Mesothelial cell of epicardium (in vitro differentiated cells): ENCODE data around the gene FAM98B. TPM values are rescaled to one million over a fixed set of nuclear protein-coding genes. Genes with fewer than 3 reads are reported as not detected.

Experiments
- DNase-seq, 2 experiments: peaks; one replicate each; pipeline ENCODE4 v3.0.0; 2021; ENCODE audit warnings: low spot score in 2 of 2; ENCODE audit not compliant: unreplicated experiment in 2 of 2
- H3K27ac Mint-ChIP-seq: 2 replicates; pipeline ENCODE4 v1.8.0; 2021; ENCODE audit warnings: mixed read lengths
- H3K27me3 Mint-ChIP-seq: 2 replicates; pipeline ENCODE4 v1.8.0; 2021; ENCODE audit warnings: low read depth, mixed read lengths
- H3K36me3 Mint-ChIP-seq: 2 replicates; pipeline ENCODE4 v1.8.0; 2021; ENCODE audit warnings: mixed read lengths
- H3K4me1 Mint-ChIP-seq: 2 replicates; pipeline ENCODE4 v1.8.0; 2021; ENCODE audit warnings: mixed read lengths
- H3K4me3 Mint-ChIP-seq: 2 replicates; pipeline ENCODE4 v1.8.0; 2021; ENCODE audit warnings: mild to moderate bottlenecking, moderate library complexity, mixed read lengths
- H3K9me3 Mint-ChIP-seq: 2 replicates; pipeline ENCODE4 v1.8.0; 2021; ENCODE audit warnings: mixed read lengths
- total RNA-seq: library from RNA; stranded (reverse); gene quantifications from 3 replicates; pipeline ENCODE4 v1.2.1, GENCODE V29; 2021
- TF ChIP-seq, protein P1 (sequence below): fragments of 200-600 bp; sonication (generic); IDR thresholded peaks from one replicate; pipeline ENCODE4 v1.5.0; 2021; ENCODE audit warnings: antibody characterized with exemption; ENCODE audit not compliant: unreplicated experiment

The FAM98B gene
- total RNA-seq, 1 donor from 2014 or later: 31.6 TPM

DNA sequence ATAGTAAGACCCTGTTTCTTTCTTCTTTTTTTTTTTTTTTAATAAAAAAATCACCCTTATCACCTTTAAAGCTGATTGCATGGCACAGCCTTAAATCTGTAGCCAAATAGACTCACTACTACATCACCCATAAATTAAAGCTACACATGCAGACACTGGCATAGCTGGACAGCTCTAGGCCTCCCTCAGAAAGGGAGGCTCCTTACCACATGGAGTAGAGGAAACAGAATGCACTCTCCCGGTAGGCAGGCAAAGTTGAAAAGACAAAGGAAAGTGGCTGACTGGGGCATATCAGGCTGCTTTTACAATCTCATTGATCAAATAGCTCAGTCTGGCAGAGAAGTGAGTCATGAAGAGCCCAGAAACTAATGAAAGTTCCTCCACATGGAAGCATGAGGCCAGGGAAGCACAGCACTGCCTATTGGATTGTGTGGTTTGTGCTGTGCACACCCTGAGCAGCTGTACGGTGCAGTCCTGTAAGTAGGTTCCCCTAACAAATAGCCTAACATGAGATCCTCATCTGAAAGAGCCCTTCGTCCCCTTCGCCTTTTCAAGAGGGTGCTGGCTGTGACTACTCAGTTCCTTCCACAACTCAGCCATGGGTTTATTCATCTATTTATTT lies 32.7 kb upstream of the FAM98B start:
- peaks cover 23% of the 10 kb centered on the region for H3K27me3 Mint-ChIP-seq
- H3K4me3 Mint-ChIP-seq: no peak overlapping the region
- H3K36me3 Mint-ChIP-seq: no peaks in the 10 kb centered on the region
- TF ChIP-seq, protein P1, sequence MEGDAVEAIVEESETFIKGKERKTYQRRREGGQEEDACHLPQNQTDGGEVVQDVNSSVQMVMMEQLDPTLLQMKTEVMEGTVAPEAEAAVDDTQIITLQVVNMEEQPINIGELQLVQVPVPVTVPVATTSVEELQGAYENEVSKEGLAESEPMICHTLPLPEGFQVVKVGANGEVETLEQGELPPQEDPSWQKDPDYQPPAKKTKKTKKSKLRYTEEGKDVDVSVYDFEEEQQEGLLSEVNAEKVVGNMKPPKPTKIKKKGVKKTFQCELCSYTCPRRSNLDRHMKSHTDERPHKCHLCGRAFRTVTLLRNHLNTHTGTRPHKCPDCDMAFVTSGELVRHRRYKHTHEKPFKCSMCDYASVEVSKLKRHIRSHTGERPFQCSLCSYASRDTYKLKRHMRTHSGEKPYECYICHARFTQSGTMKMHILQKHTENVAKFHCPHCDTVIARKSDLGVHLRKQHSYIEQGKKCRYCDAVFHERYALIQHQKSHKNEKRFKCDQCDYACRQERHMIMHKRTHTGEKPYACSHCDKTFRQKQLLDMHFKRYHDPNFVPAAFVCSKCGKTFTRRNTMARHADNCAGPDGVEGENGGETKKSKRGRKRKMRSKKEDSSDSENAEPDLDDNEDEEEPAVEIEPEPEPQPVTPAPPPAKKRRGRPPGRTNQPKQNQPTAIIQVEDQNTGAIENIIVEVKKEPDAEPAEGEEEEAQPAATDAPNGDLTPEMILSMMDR: no peak
- H3K9me3 Mint-ChIP-seq: peaks cover 12% of the 10 kb centered on the region
- H3K27ac Mint-ChIP-seq: no peak overlapping the region
- no peaks in the 10 kb centered on the region for H3K4me1 Mint-ChIP-seq
- no peak for DNase-seq

DNA sequence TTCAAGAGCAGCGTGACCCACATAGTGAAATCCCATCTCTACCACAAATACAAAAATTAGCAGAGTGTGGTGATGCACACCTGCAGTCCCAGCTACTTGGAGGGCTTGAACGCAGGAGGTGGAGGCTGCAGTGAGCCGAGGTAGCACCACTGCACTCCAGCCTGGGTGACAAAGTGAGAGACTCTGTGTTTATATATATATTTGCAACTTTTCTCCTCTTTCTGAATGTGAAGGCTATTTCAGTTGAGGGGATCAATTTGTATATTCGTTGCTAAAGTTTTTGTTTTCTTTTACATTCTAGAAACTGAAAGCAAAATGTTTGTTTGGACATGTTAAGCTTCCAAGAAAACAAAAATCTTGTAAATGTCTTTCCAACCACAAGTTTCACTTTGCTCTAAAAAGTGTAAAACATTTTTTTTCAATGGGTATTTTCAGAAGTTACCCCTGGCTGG lies 29.8 kb upstream of the FAM98B start:
- H3K9me3 Mint-ChIP-seq: peaks cover 12% of the 10 kb centered on the region
- H3K36me3 Mint-ChIP-seq: no peaks in the 10 kb centered on the region
- no peak for DNase-seq
- H3K27me3 Mint-ChIP-seq: peaks cover 3% of the 10 kb centered on the region
- no peak overlapping the region for H3K4me3 Mint-ChIP-seq
- H3K27ac Mint-ChIP-seq: no peak overlapping the region
- H3K4me1 Mint-ChIP-seq: no peaks in the 10 kb centered on the region
- TF ChIP-seq, protein P1: no peak

DNA sequence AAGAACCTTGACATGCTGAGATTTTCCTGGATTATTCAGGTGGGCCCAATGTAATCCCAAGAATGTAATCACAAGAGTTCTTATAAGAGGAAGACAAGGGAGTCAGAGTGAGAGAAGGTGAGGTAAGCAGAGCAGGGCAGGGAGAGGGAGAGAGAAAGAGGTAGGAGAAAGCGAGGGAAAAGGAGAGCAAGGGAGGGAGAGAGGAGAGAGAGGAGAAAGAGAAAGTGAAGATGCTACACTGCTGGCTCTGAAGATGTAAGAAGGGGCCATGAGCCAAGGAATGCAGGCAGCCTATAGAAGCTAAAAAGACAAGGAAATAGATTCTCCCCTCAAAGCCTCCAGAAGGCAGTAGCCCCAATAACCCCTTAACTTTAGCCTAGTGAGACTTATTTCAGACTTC lies 28.7 kb upstream of the FAM98B start:
- Mint-ChIP-seq H3K27ac (no peak overlapping the region), H3K27me3 (peaks cover 1% of the 10 kb centered on the region), H3K36me3 (no peaks in the 10 kb centered on the region), H3K9me3 (peaks cover 12% of the 10 kb centered on the region), H3K4me1 (no peaks in the 10 kb centered on the region), H3K4me3 (no peak overlapping the region)
- TF ChIP-seq, protein P1: no peak
- no peak for DNase-seq

DNA sequence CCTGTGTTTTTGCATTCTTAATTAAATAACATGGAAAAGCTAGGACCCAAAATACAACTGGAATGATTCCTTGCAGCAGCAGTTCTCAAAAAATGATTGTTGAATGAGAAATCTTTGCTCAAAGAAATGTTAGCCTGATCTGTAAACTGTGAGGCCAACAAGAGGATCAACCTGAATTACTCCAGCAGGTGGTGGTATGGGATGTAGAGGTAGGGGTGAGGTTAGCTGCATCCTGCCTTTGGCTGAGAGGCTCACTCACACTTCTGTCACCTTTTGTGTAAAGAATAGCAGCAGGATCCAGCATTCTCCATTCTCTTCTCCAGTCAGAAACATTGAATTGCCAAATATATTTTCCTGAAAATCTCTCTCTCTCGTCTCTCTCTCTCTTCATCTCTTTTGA lies 26.5 kb upstream of the FAM98B start:
- Mint-ChIP-seq H3K36me3 (no peaks in the 10 kb centered on the region), H3K4me3 (no peak overlapping the region), H3K4me1 (peaks cover 3% of the 10 kb centered on the region), H3K27ac (no peak overlapping the region), H3K27me3 (peaks cover 1% of the 10 kb centered on the region), H3K9me3 (peaks cover 12% of the 10 kb centered on the region)
- no peak for DNase-seq
- TF ChIP-seq, protein P1: no peak

DNA sequence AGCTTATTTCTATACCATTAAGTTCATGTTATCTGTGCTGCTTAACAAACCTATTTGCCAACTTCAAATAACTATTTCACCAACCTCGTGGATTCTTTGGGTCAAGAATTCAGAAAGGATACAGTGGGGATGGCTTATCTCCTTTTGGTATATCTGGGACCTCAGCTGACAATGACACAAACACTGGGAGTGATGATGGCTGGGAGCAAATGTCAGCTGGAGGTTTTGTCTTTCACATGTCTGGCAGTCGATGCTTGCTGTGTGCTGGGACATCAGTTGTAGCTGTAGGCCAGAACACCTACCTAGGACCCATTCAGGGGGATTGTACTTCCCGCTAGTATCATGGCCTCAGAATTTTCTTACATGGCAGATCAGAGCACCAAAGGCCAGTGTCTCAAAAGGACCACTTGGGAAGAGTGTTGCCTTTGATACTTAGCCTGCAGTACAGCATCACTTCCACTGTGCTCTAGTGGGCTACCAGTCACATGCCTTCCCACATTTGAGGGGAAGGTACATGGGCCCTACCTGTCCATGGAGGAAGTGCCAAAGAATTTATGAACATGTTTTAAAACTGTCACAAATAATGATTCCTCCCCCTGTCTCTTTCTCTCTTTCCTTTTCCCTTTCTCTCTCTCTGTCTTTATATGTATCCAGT lies 23.7 kb upstream of the FAM98B start:
- Mint-ChIP-seq H3K9me3 (peaks cover 13% of the 10 kb centered on the region), H3K4me1 (peaks cover 3% of the 10 kb centered on the region)

More for the DNA sequence above, 23.7 kb upstream of the FAM98B start:
- H3K27ac Mint-ChIP-seq: no peak overlapping the region
- no peaks in the 10 kb centered on the region for H3K36me3 Mint-ChIP-seq
- H3K4me3 Mint-ChIP-seq: no peak overlapping the region
- peaks cover 1% of the 10 kb centered on the region for H3K27me3 Mint-ChIP-seq
- DNase-seq: no peak
- TF ChIP-seq, protein P1: no peak
